Measurements from ENCODE around the gene SLC24A4.

Gene SLC24A4

DNA sequence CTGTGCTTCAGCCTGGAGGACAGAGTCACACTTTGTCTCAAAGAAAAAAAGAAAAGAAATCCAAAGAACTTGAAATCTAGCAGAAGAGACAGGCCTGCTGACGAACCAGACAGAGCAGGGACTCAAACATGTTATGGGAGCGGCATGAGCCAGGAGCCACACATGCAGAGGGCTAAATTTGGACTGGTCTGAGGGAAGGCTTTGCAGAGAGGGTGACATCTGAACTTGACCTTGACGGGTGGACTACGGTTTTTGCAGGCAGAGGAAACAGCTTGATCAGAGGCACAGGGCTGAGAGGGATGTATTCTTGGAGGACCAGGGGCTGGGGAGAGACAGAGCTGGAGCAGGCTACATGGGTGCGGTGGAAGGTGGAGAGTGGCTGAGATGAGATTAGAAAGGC lies 20.5 kb upstream of the SLC24A4 start:
- TF ChIP-seq CTCF (conservative IDR thresholded peaks at IDR 0.05; ENCODE audit: low read length) = no peak
- no peak overlapping the region for H3K4me3 ChIP-seq (ENCODE audit: low read length)
- no peak for DNase-seq (ENCODE audit: low read depth)

- no peak for DNase-seq (ENCODE audit: low read depth)
- H3K4me3 ChIP-seq (ENCODE audit: low read length) = no peak overlapping the region
- no peak for TF ChIP-seq CTCF (conservative IDR thresholded peaks at IDR 0.05; ENCODE audit: low read length)
Observed at GRCh38 chr14:92308716-92309115, 14.2 kb upstream of the SLC24A4 start.

- H3K4me3 ChIP-seq (ENCODE audit: low read length) = no peak overlapping the region
- no peak for DNase-seq (ENCODE audit: low read depth)
- no peak for TF ChIP-seq CTCF (conservative IDR thresholded peaks at IDR 0.05; ENCODE audit: low read length)
Observed at GRCh38 chr14:92309968-92310530, 12.9 kb upstream of the SLC24A4 start.

DNA sequence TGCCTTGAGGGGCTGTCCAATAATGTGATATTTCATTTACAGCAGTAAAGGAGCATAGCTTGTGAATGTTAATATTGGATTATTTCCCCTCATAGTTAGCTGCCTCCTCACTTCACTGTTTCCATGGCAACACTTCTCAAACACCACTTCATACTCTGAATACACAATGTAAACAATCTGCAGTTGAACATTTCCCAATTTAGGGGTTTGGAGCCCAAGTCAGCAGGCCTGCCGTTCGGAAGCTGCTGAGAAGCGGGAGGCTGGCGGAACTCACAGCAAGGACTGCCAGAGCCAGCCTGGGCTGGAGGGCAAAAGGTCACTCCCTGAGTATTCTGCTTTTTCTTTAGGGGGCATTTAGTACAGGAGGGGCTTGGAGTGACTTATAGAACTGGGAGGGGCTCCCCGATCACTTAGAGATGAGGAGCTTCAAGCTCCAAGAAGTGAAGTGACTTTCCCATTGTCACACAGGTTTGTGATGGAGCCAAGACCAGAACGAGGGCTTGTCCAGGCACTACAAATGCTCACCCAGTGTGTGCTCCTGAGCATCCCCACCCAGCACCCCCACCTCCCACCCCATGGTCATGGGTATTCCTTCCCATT lies 12.1 kb upstream of the SLC24A4 start:
- no peak overlapping the region for H3K4me3 ChIP-seq (ENCODE audit: low read length)
- no peak for TF ChIP-seq CTCF (conservative IDR thresholded peaks at IDR 0.05; ENCODE audit: low read length)
- no peak for DNase-seq (ENCODE audit: low read depth)

GRCh38 chr14:92314182-92314581 lies 8.8 kb upstream of the SLC24A4 start:
- no peak overlapping the region for H3K4me3 ChIP-seq (ENCODE audit: low read length)
- no peak for TF ChIP-seq CTCF (conservative IDR thresholded peaks at IDR 0.05; ENCODE audit: low read length)
- peak; percentile 16 for DNase-seq (ENCODE audit: low read depth)

DNA sequence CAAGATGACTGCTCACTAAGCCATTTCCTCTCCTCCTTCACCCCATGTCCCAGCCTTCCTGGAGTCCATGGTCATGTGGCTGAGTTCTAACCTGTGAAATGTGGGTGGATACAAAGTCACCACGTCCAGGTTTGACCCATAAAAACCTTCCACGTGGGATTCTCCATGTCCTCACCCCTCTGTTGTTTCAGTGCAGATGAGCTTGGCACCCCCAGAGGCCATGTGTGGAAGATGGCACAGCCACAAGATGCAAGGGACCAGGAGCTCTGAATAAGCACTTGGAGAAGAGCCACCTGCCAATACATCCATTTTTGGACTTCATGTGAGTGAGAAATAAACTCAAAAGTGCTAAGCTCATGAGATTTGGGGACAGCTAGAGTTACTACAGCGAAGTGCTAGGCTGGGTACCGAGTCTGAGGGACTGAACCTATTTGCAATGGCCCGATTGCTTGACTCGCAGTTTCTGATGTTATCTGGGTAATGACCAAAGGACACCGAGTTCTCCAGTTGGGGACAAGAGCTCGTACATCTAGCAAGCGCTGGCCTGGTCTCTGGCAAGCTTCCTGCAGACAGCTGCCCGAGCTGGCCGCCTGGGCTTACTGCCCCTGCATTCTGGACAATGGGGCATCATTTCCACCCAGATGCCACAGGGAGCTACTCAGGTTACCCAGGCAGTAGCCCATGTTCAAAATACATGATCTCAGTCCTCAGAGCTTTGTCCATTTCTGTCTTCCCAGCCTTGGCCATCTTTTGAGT lies 7.7 kb upstream of the SLC24A4 start:
- DNase-seq (ENCODE audit: low read depth) = no peak
- no peak for TF ChIP-seq CTCF (conservative IDR thresholded peaks at IDR 0.05; ENCODE audit: low read length)
- H3K4me3 ChIP-seq (ENCODE audit: low read length) = no peak overlapping the region

GRCh38 chr14:92316176-92316575 lies 6.8 kb upstream of the SLC24A4 start:
- no peak overlapping the region for H3K4me3 ChIP-seq (ENCODE audit: low read length)
- TF ChIP-seq CTCF (conservative IDR thresholded peaks at IDR 0.05; ENCODE audit: low read length) = no peak
- DNase-seq (ENCODE audit: low read depth) = no peak
